Endothelial cell of umbilical vein (primary cell): ENCODE measurements around the gene NKX6-2. TPM values are rescaled to one million over a fixed set of nuclear protein-coding genes. Genes with fewer than 3 reads are reported as not detected.

Source experiments
- BruUV-seq: library from RNA; stranded (reverse); fragments of 400-500 nt; replicated peaks from 2 replicates; lab custom pipeline; 2021; lab: Mats Ljungman, UMichigan
- CTCF ChIA-PET: fragments of 300-600, 350-600 bp; sonication (Branson Sonifier 250); formaldehyde crosslinking; loops from one replicate; lab custom pipeline; 2021; ENCODE audit warnings: antibody characterized with exemption, inconsistent platforms; lab: Charles Lee
- POLR2A ChIA-PET: fragments of 300-600, 350-600 bp; sonication (Branson Sonifier 250); formaldehyde crosslinking; loops from one replicate; lab custom pipeline; 2021; ENCODE audit warnings: antibody characterized with exemption, inconsistent platforms; lab: Charles Lee
- DNase-seq: peaks from one replicate; pipeline ENCODE4 v3.0.0-alpha.2; 2011; ENCODE audit warnings: low read depth, low spot score
- FAIRE-seq: peaks from 2 replicates; lab custom pipeline; 2011; peaks lifted over from hg19 to GRCh38; lab: Jason Lieb, UNC
- H2AFZ ChIP-seq: 2 replicates; pipeline ENCODE4 v1.6.0; 2012; ENCODE audit warnings: low read depth, low read length, control low read depth, inconsistent platforms
- H3K27ac ChIP-seq: 2 replicates; pipeline ENCODE4 v1.5.1; 2011; ENCODE audit warnings: low read depth, mild to moderate bottlenecking, control low read depth, low read length, moderate library complexity; ENCODE audit not compliant: insufficient read depth
- H3K27me3 ChIP-seq, 2 experiments: 2 replicates each; pipeline versions ENCODE4 v1.6.0 to v1.6.1; 2011; ENCODE audit warnings: low read length in 2 of 2, mixed read lengths in 1 of 2; ENCODE audit not compliant: control insufficient read depth in 2 of 2, insufficient read depth in 2 of 2
- H3K36me3 ChIP-seq, 2 experiments: 2 replicates in 1 of 2; 3 replicates in 1 of 2; pipeline ENCODE4 v1.5.1; 2011; ENCODE audit warnings: low read length in 2 of 2, mild to moderate bottlenecking in 1 of 2, moderate library complexity in 1 of 2; ENCODE audit not compliant: control insufficient read depth in 2 of 2, insufficient read depth in 2 of 2; ENCODE audit errors: extremely low read depth in 1 of 2
- H3K4me1 ChIP-seq: 3 replicates; pipeline ENCODE4 v1.5.1; 2011; ENCODE audit warnings: mild to moderate bottlenecking, low read length; ENCODE audit not compliant: control insufficient read depth, insufficient read depth; ENCODE audit errors: extremely low read depth
- H3K4me2 ChIP-seq: 2 replicates; pipeline ENCODE4 v1.6.1; 2011; ENCODE audit warnings: low read length, control low read depth, mixed read lengths; ENCODE audit not compliant: insufficient read depth
- H3K4me3 ChIP-seq, 3 experiments: fragments of 200-600 bp in 1 of 3; sonication (generic), shearing (Covaris generic) in 1 of 3; replicated peaks in 1 of 3; 2 replicates each; pipeline ENCODE4 v1.5.1; 2011 to 2016; ENCODE audit warnings: control low read depth in 3 of 3, low read length in 3 of 3, mild to moderate bottlenecking in 2 of 3, inconsistent platforms in 1 of 3, low read depth in 1 of 3, moderate library complexity in 1 of 3; ENCODE audit not compliant: insufficient read depth in 1 of 3
- H3K79me2 ChIP-seq: 2 replicates; pipeline ENCODE4 v1.6.0; 2012; ENCODE audit warnings: low read length, inconsistent platforms; ENCODE audit not compliant: control insufficient read depth, insufficient read depth
- H3K9ac ChIP-seq: replicated peaks from 2 replicates; pipeline ENCODE3; 2011; ENCODE audit warnings: low read length, control low read depth; ENCODE audit not compliant: insufficient read depth; ENCODE audit errors: extremely low read depth
- H3K9me1 ChIP-seq: replicated peaks from 3 replicates; pipeline ENCODE4 v1.6.0; 2011; ENCODE audit warnings: mild to moderate bottlenecking, low read length; ENCODE audit not compliant: control insufficient read depth, insufficient read depth; ENCODE audit errors: extremely low read depth
- H3K9me3 ChIP-seq: replicated peaks from 2 replicates; pipeline ENCODE4 v1.5.1; 2012; ENCODE audit warnings: low read length, inconsistent platforms; ENCODE audit not compliant: control insufficient read depth, insufficient read depth
- H4K20me1 ChIP-seq: replicated peaks from 2 replicates; pipeline ENCODE3; 2011; ENCODE audit warnings: mild to moderate bottlenecking, low read length; ENCODE audit not compliant: control insufficient read depth, insufficient read depth; ENCODE audit errors: extremely low read depth
- EZH2 ChIP-seq: IDR thresholded peaks from 2 replicates; pipeline ENCODE4 v1.6.1; 2012; ENCODE audit warnings: borderline replicate concordance, low read depth, mild to moderate bottlenecking, moderate library complexity, low read length, inconsistent platforms; ENCODE audit not compliant: severe bottlenecking
- GATA2 ChIP-seq: IDR thresholded peaks from 2 replicates; pipeline ENCODE4 v1.7.0; 2011; ENCODE audit warnings: low read depth, mild to moderate bottlenecking, moderate library complexity, mixed read lengths, low read length; ENCODE audit not compliant: insufficient read length, insufficient read depth
- MYC ChIP-seq: IDR thresholded peaks from one replicate; pipeline ENCODE4 v1.6.1; 2011; ENCODE audit warnings: mild to moderate bottlenecking, low read depth, low read length
- POLR2A ChIP-seq: IDR thresholded peaks from 2 replicates; pipeline ENCODE4 v1.6.1; 2012; ENCODE audit warnings: low read depth, mild to moderate bottlenecking, control low read depth, low read length
- POLR2AphosphoS5 ChIP-seq: IDR thresholded peaks from 2 replicates; pipeline ENCODE4 v1.6.1; 2012; ENCODE audit warnings: low read depth, mild to moderate bottlenecking, control low read depth, low read length, moderate library complexity; ENCODE audit not compliant: insufficient read depth
- dilution Hi-C: fragments of 300-500 bp; cut with MboI; formaldehyde crosslinking; loops from one replicate; pipeline ENCODE4 v1.15.0; 2019; ENCODE audit warnings: low sequenced_read_pairs; ENCODE audit not compliant: extremely low pct_ligation_motif_present
- intact Hi-C: fragments of 100-400 bp; cut with micrococcal nuclease; formaldehyde crosslinking; loops from one replicate; pipeline ENCODE4 v1.10.0; 2022
- polyA plus RNA-seq, 4 experiments: library from polyadenylated mRNA; depleted of rRNA in 3 of 4; stranded (reverse) in 3 of 4; unstranded in 1 of 4; fragments of >200 nt; gene quantifications; 2 replicates each; pipeline versions ENCODE4 v1.2.1 to v1.2.3, GENCODE V29; 2011 to 2012; ENCODE audit warnings: missing spikeins in 1 of 4
- total RNA-seq: library from RNA; stranded (reverse); gene quantifications from 2 replicates; pipeline ENCODE4 v1.2.3, GENCODE V29; 2021
- TF ChIP-seq, protein P1 (sequence below), 2 donors: IDR thresholded peaks; 1 replicate in 1 of 2; 2 replicates in 1 of 2; pipeline ENCODE4 v1.5.1; 2011; ENCODE audit warnings: low read length in 2 of 2, mild to moderate bottlenecking in 2 of 2, moderate library complexity in 2 of 2, control low read depth in 1 of 2, inconsistent platforms in 1 of 2, low read depth in 1 of 2; ENCODE audit not compliant: insufficient read depth in 1 of 2; ENCODE audit errors: extremely low read depth in 1 of 2

NKX6-2 gene
- total and polyA plus RNA-seq, 2 donors (not counting 3 experiments of a cell fraction or from before 2014, with no cell fraction given) = not detected

DNA sequence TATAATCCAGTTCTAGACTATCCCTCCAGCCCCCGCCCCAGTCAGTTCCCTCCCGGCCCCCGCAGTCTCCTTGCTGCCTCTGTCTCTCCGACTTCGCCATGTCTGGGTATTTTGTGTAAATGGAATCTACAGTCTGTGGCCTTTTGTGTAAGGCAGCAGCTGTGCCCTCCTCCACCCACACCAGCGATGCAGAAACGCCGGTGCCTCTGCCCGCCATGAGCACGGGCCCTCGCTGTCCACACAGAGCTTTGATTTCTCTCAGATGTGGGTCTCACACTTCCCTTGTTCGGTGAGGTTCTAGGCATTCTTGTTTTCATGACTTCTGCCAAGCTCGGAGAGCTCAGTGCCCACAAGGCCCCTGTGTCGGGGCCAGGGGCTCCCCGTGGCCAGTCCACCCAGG is 37.8 kb downstream of the NKX6-2 start:
- Histone ChIP-seq H3K4me1 (no peaks in the 10 kb centered on the region), H3K79me2 (no peaks in the 10 kb centered on the region), H3K4me3 (no peak overlapping the region), H3K9me3 (no peaks in the 10 kb centered on the region), H3K9me1 (no peaks in the 10 kb centered on the region), H3K9ac (no peak overlapping the region), H2AFZ (no peak overlapping the region), H3K27ac (no peak overlapping the region), H3K27me3 (no peaks in the 10 kb centered on the region), H4K20me1 (no peaks in the 10 kb centered on the region), H3K36me3 (no peaks in the 10 kb centered on the region), H3K4me2 (no peak overlapping the region)
- POLR2A ChIA-PET = no interaction called here
- TF ChIP-seq GATA2 (no peak), MYC (no peak), EZH2 (no peak), POLR2A (no peak), POLR2AphosphoS5 (no peak)
- TF ChIP-seq, protein P1, sequence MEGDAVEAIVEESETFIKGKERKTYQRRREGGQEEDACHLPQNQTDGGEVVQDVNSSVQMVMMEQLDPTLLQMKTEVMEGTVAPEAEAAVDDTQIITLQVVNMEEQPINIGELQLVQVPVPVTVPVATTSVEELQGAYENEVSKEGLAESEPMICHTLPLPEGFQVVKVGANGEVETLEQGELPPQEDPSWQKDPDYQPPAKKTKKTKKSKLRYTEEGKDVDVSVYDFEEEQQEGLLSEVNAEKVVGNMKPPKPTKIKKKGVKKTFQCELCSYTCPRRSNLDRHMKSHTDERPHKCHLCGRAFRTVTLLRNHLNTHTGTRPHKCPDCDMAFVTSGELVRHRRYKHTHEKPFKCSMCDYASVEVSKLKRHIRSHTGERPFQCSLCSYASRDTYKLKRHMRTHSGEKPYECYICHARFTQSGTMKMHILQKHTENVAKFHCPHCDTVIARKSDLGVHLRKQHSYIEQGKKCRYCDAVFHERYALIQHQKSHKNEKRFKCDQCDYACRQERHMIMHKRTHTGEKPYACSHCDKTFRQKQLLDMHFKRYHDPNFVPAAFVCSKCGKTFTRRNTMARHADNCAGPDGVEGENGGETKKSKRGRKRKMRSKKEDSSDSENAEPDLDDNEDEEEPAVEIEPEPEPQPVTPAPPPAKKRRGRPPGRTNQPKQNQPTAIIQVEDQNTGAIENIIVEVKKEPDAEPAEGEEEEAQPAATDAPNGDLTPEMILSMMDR (IDR thresholded peaks at IDR 0.05; ENCODE audit: extremely low read depth in 1 of 2, insufficient read depth in 1 of 2, low read depth in 1 of 2, low read length in 2 of 2) = no peak
- DNase-seq (no peak), FAIRE-seq (no peak)
- dilution Hi-C loops (no loop called here), intact Hi-C loops (no loop called here)
- BruUV-seq = no TSS peak
- CTCF ChIA-PET = no interaction called here
